Muscle layer of colon (tissue), 2 donors: ENCODE results near the gene TXNDC2.

ENCODE experiments used
- H3K27ac ChIP-seq: one replicate; pipeline ENCODE4 v1.7.0; 2013; ENCODE audit warnings: low read depth, mild to moderate bottlenecking, low read length, moderate library complexity
- H3K27me3 ChIP-seq, 2 donors: one replicate each; pipeline ENCODE4 v1.7.0; 2013; ENCODE audit warnings: low read length in 2 of 2, mild to moderate bottlenecking in 2 of 2; ENCODE audit not compliant: insufficient read depth in 2 of 2, control insufficient read depth in 1 of 2
- H3K36me3 ChIP-seq: one replicate; pipeline ENCODE4 v1.7.0; 2013; ENCODE audit warnings: mild to moderate bottlenecking, low read length; ENCODE audit not compliant: insufficient read depth
- H3K4me1 ChIP-seq: one replicate; pipeline ENCODE4 v1.7.0; 2013; ENCODE audit warnings: mild to moderate bottlenecking, low read length; ENCODE audit not compliant: insufficient read depth
- H3K4me3 ChIP-seq, 2 donors: one replicate each; pipeline ENCODE4 v1.7.0; 2013; ENCODE audit warnings: low read length in 2 of 2, low read depth in 1 of 2, mild to moderate bottlenecking in 1 of 2, moderate library complexity in 1 of 2
- H3K9ac ChIP-seq: one replicate; pipeline ENCODE4 v1.7.0; 2013; ENCODE audit warnings: low read length
- H3K9me3 ChIP-seq: one replicate; pipeline ENCODE4 v1.7.0; 2013; ENCODE audit warnings: mild to moderate bottlenecking, low read length
- donor health status: abdominal sarcoma.
- donor health status: Adenocarcinoma of cecum.

Gene TXNDC2

DNA sequence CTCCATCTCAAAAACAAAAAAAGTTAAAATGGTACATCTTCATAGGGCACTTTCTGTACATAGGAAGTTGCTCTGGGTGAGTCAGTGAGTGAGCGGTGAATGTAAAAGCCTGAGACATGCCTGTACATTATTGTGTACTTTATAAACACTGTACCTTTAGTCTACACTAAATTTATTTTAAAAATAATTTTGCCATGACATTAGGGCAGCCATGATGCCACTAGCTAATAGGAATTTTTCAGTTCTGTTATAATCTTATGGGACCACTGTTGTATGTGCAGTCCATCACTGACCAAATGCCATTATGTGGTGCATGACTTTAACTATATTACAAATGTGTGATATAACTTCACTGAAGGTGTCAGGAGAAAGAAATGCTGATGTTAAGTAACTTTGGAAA, 11.0 kb upstream of the TXNDC2 start:
- Histone ChIP-seq H3K9ac (no peak overlapping the region), H3K9me3 (no peaks in the 10 kb centered on the region), H3K4me1 (peaks cover 12% of the 10 kb centered on the region), H3K36me3 (no peaks in the 10 kb centered on the region), H3K4me3 (no peak overlapping the region), H3K27ac (no peak overlapping the region), H3K27me3 (no peaks in the 10 kb centered on the region)

DNA sequence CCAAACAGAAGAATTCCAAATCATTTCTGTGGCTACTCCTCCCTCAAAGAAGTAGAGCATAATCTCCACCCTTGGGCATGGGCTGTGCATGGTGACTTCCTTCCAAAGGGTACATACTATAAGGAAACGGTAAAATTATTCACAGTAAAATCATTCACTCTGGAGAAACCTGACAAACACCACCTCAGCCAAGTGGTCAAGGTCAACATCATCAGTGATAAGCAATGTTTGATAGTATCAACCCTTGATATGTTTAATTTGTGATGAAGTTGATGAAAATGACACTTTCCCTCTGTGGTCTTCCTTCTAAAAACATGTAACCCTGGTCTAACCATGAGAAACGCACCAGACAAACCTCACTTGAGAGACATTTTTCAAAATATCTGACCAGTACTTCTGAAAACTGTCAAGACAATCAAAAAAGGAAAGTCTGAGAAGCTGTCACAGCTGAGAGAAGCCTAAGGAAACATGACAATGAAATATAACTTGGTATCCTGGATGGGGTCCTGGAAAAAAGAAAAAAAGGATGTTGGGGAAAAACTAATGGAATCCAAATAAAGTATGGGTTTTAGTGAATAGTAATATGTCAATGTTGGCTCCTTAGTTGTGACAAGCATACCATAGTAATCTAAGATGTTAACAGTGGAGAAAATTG, 9.4 kb upstream of the TXNDC2 start:
- H3K4me3 ChIP-seq, result no peak overlapping the region
- no peak overlapping the region for H3K27ac ChIP-seq
- H3K9me3 ChIP-seq, result no peaks in the 10 kb centered on the region
- peaks cover 3% of the 10 kb centered on the region for H3K4me1 ChIP-seq
- H3K27me3 ChIP-seq, result no peaks in the 10 kb centered on the region
- H3K36me3 ChIP-seq, result no peaks in the 10 kb centered on the region
- no peak overlapping the region for H3K9ac ChIP-seq

DNA sequence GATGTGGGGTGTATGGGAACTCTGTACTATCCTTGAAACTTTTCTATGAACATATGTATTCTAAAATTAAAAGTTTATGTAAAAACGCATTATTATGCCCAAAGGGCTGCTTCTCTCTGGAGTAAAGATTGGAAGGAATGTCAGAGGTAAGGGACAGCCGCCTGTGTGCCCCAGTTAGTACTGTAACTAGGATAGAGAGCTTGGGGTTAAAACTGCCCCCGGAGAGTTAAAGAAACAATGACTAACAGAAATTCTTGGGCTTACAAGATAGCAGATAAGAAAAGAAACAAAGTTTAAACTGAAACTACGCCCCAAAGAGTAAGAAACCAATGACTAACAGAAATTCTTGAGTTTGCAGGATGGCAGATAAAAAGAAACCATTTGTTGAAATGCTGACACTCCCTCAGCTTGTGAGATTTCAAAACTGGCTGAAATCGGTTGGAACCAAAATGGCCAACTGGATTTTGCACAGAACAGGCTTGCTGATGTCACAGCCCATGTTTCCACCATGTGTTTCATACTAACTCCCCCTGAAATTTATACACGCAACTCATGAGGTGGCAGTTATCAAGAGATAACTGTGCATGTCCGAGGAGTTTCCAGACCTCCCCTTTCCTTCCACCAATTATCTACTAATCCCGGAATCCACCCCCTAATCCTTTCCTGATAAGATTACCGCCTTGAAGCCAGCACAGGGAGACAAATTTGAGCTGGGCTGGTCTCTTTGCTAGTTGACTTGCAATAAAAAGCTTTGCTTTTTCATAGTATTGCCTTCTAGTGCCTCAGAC, 8.7 kb upstream of the TXNDC2 start:
- Histone ChIP-seq H3K4me1 (peaks cover 4% of the 10 kb centered on the region), H3K27me3 (no peaks in the 10 kb centered on the region), H3K36me3 (no peaks in the 10 kb centered on the region), H3K4me3 (no peak overlapping the region), H3K9me3 (no peaks in the 10 kb centered on the region), H3K27ac (no peak overlapping the region), H3K9ac (no peak overlapping the region)

DNA sequence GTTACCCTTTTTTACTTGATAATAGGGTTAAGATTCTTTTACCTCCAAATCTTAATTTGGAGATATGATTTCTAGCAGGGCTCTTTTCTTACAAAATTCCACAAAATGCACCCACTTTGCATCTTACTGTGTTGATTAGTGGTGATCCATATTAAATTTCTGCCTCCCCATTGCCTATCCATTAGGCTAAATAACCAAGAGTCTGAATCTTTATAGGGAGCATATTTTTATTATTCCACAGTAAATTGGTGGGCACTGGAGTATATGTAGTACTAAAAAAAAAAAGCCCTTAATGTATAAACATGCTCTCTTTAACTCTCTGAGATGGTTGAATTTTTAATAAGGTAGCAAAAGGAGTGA, 8.1 kb upstream of the TXNDC2 start:
- Histone ChIP-seq H3K9me3 (no peaks in the 10 kb centered on the region), H3K4me3 (no peak overlapping the region), H3K27ac (no peak overlapping the region), H3K9ac (no peak overlapping the region), H3K27me3 (no peaks in the 10 kb centered on the region), H3K36me3 (no peaks in the 10 kb centered on the region), H3K4me1 (peaks cover 10% of the 10 kb centered on the region)

DNA sequence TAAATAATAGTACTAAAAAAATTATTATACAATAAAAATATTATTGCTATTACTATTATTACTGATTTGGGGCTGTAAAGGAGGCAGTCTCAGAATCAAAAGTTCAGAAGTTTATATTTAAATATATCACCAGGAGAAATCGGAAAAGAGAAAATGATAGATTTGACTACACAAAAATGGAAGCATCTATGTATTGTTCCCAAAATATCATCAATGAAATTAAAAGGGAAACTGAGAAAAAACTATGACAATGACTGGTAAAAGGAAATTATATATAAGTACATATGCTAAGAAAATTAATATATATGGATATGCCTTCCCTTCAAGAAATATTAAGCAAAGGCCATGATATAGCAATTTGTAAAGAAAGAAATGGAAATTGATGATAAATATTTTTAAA, 7.7 kb upstream of the TXNDC2 start:
- Histone ChIP-seq H3K36me3 (no peaks in the 10 kb centered on the region), H3K27me3 (no peaks in the 10 kb centered on the region), H3K9me3 (no peaks in the 10 kb centered on the region), H3K9ac (no peak overlapping the region), H3K27ac (no peak overlapping the region), H3K4me3 (no peak overlapping the region), H3K4me1 (peaks cover 14% of the 10 kb centered on the region)

DNA sequence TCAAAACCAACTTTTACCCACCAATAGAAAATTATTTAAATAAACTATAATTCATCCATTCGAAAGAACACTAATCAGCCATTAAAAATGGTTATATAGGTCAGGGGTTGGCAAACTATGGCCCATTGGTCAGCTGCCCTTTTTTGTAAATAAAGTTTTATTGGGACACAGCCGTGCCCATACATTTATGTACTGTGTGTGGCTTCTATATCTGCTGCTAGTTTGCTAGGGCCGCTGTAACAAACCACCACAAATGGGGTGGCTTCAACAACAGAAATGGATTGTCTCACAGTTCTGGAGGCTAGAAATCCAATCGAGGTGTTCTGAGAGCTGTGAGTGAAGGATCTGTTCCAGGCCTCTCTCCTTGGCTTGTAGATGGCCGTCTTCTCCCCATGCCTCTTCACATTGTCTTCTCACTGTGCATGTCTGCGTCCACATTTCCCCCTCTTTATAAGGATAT, 7.0 kb upstream of the TXNDC2 start:
- no peak overlapping the region for H3K27ac ChIP-seq
- H3K9ac ChIP-seq, result no peak overlapping the region
- H3K9me3 ChIP-seq, result no peaks in the 10 kb centered on the region
- H3K27me3 ChIP-seq, result no peaks in the 10 kb centered on the region
- no peaks in the 10 kb centered on the region for H3K36me3 ChIP-seq
- H3K4me3 ChIP-seq, result no peak overlapping the region
- peaks cover 18% of the 10 kb centered on the region for H3K4me1 ChIP-seq

DNA sequence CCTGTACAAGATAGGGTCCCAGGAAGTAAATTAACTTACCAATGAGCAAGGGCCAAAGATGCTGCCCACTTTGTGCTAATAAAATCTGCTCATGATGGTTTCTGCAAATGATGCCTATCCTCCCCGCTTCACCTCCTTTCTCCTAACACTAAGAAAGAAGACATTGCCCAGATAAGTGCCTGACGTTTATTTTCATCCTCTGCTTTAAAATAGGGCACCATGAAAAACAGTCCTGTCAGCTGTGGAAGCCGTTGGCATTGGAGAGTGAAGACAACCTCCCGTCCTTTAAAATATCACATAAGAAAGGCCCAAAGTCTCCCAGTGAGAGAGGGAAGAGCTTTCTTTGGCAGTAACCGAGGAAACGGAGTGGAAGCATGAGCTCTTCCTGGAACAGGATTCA, 1.7 kb upstream of the TXNDC2 start:
- Histone ChIP-seq H3K9ac (no peak overlapping the region), H3K27me3 (no peaks in the 10 kb centered on the region), H3K4me1 (peaks cover 15% of the 10 kb centered on the region), H3K36me3 (no peaks in the 10 kb centered on the region), H3K4me3 (no peak overlapping the region), H3K9me3 (no peaks in the 10 kb centered on the region), H3K27ac (peak overlapping the region; percentile 16)

DNA sequence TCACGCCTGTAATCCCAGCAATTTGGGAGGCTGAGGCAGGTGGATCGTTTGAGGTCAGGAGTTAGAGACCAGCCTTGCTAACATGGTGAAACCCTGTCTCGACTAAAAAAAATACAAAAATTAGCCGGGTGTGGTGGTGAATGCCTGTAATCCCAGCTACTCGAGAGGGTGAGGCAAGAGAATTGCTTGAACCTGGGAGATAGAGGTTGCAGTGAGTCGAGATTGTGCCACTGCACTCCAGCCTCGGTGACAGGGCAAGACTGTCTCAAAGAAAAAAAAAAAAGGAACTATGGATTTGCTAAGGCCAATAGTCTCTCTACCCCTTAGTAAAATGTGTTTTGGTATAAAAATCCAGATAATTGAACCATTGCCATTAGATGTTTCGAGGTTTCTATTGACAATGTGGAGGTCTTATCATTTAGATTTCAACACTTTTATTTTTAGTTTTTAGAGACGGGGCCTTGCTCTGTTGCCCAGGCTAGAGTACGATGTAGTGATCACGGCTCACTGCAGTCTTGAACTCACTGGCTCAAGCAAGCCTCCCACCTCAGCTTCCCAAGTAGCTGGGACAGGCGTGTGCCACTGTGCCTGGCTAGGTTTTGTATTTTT, 1.1 kb upstream of the TXNDC2 start:
- no peaks in the 10 kb centered on the region for H3K36me3 ChIP-seq
- no peak overlapping the region for H3K4me3 ChIP-seq
- H3K9me3 ChIP-seq, result no peaks in the 10 kb centered on the region
- H3K9ac ChIP-seq, result no peak overlapping the region
- peaks cover 15% of the 10 kb centered on the region for H3K4me1 ChIP-seq
- no peak overlapping the region for H3K27ac ChIP-seq
- H3K27me3 ChIP-seq, result no peaks in the 10 kb centered on the region

DNA sequence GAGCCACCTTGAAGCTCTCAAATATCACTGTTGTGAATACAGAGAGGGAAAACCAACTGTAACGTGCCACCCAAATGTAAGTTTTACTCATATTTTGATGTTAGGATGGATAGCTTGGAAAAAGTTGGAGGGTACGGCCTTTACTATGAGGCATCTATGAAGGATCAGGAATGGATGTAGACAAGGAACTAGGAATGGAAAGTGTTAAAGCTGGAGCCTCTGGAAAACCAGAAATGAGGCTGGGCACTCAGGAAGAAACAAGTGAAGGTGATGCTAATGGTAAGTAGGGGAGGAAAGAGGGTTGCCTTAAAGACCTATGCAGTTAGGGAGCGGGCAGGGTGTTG, 204 bp downstream of the TXNDC2 start:
- Histone ChIP-seq H3K27ac (no peak overlapping the region), H3K4me3 (no peak overlapping the region), H3K4me1 (peaks cover 15% of the 10 kb centered on the region), H3K9ac (no peak overlapping the region), H3K36me3 (no peaks in the 10 kb centered on the region), H3K9me3 (no peaks in the 10 kb centered on the region), H3K27me3 (no peaks in the 10 kb centered on the region)

DNA sequence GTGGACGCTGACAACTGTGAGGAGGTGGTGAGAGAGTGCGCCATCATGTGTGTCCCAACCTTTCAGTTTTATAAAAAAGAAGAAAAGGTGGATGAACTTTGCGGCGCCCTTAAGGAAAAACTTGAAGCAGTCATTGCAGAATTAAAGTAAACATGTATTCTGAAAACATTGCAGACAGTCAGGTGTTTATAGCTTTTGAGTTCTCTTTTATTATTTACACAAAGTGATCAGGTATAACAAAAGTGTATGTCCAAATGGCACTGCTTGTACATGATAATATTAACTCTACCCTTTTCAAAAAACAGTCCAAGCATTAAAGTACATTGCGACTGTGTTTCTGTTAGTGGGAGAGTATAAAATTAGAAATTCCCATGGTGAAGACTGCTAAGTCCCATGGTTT, 2.2 kb downstream of the TXNDC2 start:
- H3K27me3 ChIP-seq, result no peaks in the 10 kb centered on the region
- no peak overlapping the region for H3K9ac ChIP-seq
- H3K36me3 ChIP-seq, result no peaks in the 10 kb centered on the region
- no peak overlapping the region for H3K27ac ChIP-seq
- no peaks in the 10 kb centered on the region for H3K9me3 ChIP-seq
- H3K4me1 ChIP-seq, result peaks cover 5% of the 10 kb centered on the region
- H3K4me3 ChIP-seq, result no peak overlapping the region

DNA sequence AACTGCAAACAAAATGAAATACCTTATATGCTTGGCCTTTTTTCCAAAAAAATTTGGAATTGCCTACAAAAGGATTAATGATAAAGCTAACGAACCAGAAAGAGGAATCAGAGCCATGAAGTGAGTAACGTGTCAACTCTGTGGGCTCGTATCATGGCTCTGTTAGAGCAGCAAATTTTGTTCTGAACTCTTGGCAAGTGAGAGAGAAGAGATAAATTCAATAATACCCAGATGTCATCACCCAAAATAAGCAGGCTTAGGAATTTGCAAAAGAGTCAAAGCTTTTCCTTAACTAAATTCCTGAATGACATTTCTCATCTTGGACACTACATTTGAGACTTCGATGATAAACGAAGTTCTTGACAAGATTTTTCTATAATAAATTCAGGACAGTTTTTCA, 4.4 kb downstream of the TXNDC2 start:
- no peaks in the 10 kb centered on the region for H3K4me1 ChIP-seq
- H3K27me3 ChIP-seq, result no peaks in the 10 kb centered on the region
- H3K27ac ChIP-seq, result no peak overlapping the region
- H3K4me3 ChIP-seq, result no peak overlapping the region
- H3K36me3 ChIP-seq, result no peaks in the 10 kb centered on the region
- H3K9ac ChIP-seq, result no peak overlapping the region
- H3K9me3 ChIP-seq, result no peaks in the 10 kb centered on the region

DNA sequence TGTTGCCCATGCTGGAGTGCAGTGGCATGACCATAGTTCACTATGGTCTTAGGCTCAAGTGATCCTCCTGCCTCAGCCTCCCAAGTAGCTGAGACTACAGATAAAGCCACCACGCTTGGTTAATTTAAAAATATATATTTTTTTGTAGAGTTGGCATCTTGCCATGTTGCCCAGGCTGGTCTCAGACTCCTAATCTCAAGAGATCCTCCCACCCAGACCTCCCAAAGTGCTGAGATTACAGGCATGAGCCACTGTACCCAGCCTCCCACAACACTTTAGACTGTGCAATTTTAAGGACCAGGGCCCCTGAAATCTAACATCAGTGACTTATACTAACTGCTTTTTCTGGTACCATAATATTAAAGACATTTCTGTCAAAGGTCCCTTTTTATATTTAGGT, 5.2 kb downstream of the TXNDC2 start:
- H3K27ac ChIP-seq, result no peak overlapping the region
- no peaks in the 10 kb centered on the region for H3K9me3 ChIP-seq

More for the DNA sequence above, 5.2 kb downstream of the TXNDC2 start:
- no peak overlapping the region for H3K9ac ChIP-seq
- H3K4me3 ChIP-seq, result no peak overlapping the region
- H3K27me3 ChIP-seq, result no peaks in the 10 kb centered on the region
- H3K4me1 ChIP-seq, result no peaks in the 10 kb centered on the region
- H3K36me3 ChIP-seq, result no peaks in the 10 kb centered on the region
